ENCODE results near the gene VAV2.

VAV2 gene

GRCh38 chr9:133735415-133735775, 256.7 kb downstream of the VAV2 start:
- no peak for TF ChIP-seq CTCF (IDR thresholded peaks at IDR 0.05; ENCODE audit: low read depth, low read length, missing control alignments)
- no peak for DNase-seq (ENCODE audit: low read depth)
- in situ Hi-C loops (cut with HindIII; ENCODE audit: low sequenced_read_pairs): no loop called here
- no peak overlapping the region for H3K4me3 ChIP-seq (ENCODE audit: low read depth, low read length)

- in situ Hi-C loops (cut with HindIII; ENCODE audit: low sequenced_read_pairs): no loop called here
- no peak for DNase-seq (ENCODE audit: low read depth)
These were observed 257.3 kb downstream of the VAV2 start for GRCh38 chr9:133734590-133735414.

GRCh38 chr9:133733796-133734533, 258.2 kb downstream of the VAV2 start:
- in situ Hi-C loops (cut with HindIII; ENCODE audit: low sequenced_read_pairs): no loop called here
- TF ChIP-seq CTCF (IDR thresholded peaks at IDR 0.05; ENCODE audit: low read depth, low read length, missing control alignments): no peak
- no peak overlapping the region for H3K4me3 ChIP-seq (ENCODE audit: low read depth, low read length)
- DNase-seq (ENCODE audit: low read depth): no peak

More at GRCh38 chr9:133734590-133735414, 257.3 kb downstream of the VAV2 start:
- no peak for TF ChIP-seq CTCF (IDR thresholded peaks at IDR 0.05; ENCODE audit: low read depth, low read length, missing control alignments)
- no peak overlapping the region for H3K4me3 ChIP-seq (ENCODE audit: low read depth, low read length)

GRCh38 chr9:133733421-133733795, 258.7 kb downstream of the VAV2 start:
- no peak for TF ChIP-seq CTCF (IDR thresholded peaks at IDR 0.05; ENCODE audit: low read depth, low read length, missing control alignments)
- no peak for DNase-seq (ENCODE audit: low read depth)
- H3K4me3 ChIP-seq (ENCODE audit: low read depth, low read length): no peak overlapping the region
- in situ Hi-C loops (cut with HindIII; ENCODE audit: low sequenced_read_pairs): no loop called here

- H3K4me3 ChIP-seq (ENCODE audit: low read depth, low read length): no peak overlapping the region
- in situ Hi-C loops (cut with HindIII; ENCODE audit: low sequenced_read_pairs): no loop called here
- no peak for TF ChIP-seq CTCF (IDR thresholded peaks at IDR 0.05; ENCODE audit: low read depth, low read length, missing control alignments)
- no peak for DNase-seq (ENCODE audit: low read depth)
These were observed 259.3 kb downstream of the VAV2 start for GRCh38 chr9:133732639-133733408.

- no peak overlapping the region for H3K4me3 ChIP-seq (ENCODE audit: low read depth, low read length)
- in situ Hi-C loops (cut with HindIII; ENCODE audit: low sequenced_read_pairs): no loop called here
- no peak for DNase-seq (ENCODE audit: low read depth)
- TF ChIP-seq CTCF (IDR thresholded peaks at IDR 0.05; ENCODE audit: low read depth, low read length, missing control alignments): no peak
These were observed 260.1 kb downstream of the VAV2 start for GRCh38 chr9:133731876-133732638.

All from astrocyte of the cerebellum (primary cell).